Stimulated activated naive CD8-positive, alpha-beta T cell treated with anti-CD3 and anti-CD28 coated beads, Interleukin-15, amount 100 ng/mL, for 72 hours (primary cell): ENCODE results near the gene CORO1C.
"Not testable (repeated sequence)": the region's sequence is repeated elsewhere in the genome, so short reads cannot be mapped to it uniquely, and the experiment has no call there.

Experiments used
- ATAC-seq: fragments of 150-1000 bp; cut with Tn5 transposase; 2 replicates; pipeline ENCODE4 v1.10.0; 2021; ENCODE audit warnings: mild to moderate bottlenecking, moderate library complexity
- DNase-seq, 2 donors: peaks; one replicate each; pipeline ENCODE4 v3.0.0; 2021 to 2022
- H3K27ac Mint-ChIP-seq, 2 donors: one replicate each; pipeline ENCODE4 v1.8.0; 2022; ENCODE audit warnings: mild to moderate bottlenecking in 2 of 2, mixed read lengths in 2 of 2, moderate library complexity in 2 of 2
- H3K27me3 Mint-ChIP-seq: one replicate; pipeline ENCODE4 v1.8.0; 2022; ENCODE audit warnings: mixed read lengths
- H3K4me1 Mint-ChIP-seq: one replicate; pipeline ENCODE4 v1.8.0; 2022; ENCODE audit warnings: mild to moderate bottlenecking, mixed read lengths
- H3K4me3 Mint-ChIP-seq, 2 donors: one replicate each; pipeline ENCODE4 v1.8.0; 2022; ENCODE audit warnings: mild to moderate bottlenecking in 2 of 2, mixed read lengths in 2 of 2, moderate library complexity in 1 of 2
- H3K9me3 Mint-ChIP-seq, 2 donors: one replicate each; pipeline ENCODE4 v1.8.0; 2022; ENCODE audit warnings: mixed read lengths in 2 of 2

Gene CORO1C

DNA sequence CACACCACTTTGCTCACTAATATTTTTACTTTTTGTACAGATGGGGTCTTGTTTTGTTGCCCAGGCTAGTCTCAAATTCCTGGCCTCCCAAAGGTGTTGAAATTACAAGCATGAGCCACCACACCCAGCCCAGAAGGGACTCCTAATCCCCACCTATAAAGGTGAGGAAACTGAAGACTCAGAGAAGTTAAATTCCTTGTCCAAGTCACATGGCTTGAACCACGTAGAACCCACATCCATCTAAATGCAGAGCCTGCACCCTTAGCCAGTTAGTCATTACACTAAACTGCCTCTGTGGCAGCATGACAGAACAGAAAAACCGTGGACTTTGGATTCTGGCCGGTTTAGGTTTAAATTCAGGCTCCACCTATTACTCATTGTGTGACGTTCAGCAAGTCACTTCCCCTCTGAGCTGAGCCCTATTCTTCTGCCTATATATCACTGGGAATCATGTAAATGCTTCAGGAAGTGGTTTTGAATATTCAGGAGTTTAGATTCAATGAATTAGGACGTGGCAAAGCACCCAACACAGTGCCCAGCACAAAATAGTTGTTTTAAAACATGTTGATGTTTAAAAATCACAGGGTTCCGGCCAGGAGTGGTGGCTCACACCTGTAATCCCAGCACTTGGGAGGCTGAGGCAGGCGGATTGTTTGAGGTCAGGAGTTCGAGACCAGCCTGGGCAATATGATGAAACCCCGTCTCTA is 3.0 kb upstream of the CORO1C start:
- Mint-ChIP-seq H3K9me3 (no peaks in the 10 kb centered on the region), H3K4me3 (no peak overlapping the region), H3K27me3 (no peaks in the 10 kb centered on the region), H3K4me1 (peaks cover 35% of the 10 kb centered on the region), H3K27ac (peak overlapping the region in 1 of 2 donors; percentile 89)
- ATAC-seq (no peak), DNase-seq (no peak)

DNA sequence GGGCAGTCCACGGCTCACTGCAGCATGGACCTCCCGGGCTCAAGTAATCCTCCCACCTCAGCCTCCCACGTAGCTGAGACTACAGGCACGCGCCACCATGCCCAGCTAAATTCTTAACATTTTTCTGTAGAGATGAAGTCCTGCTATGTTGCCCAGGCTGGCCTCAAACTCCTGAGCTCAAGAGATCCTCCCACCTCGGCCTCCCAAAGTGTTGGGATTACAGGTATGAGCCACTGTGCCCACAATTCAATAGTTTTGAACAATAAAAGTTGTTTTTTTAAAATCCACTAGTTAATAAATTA is 1.9 kb upstream of the CORO1C start:
- H3K4me3 Mint-ChIP-seq = not testable (repeated sequence)

DNA sequence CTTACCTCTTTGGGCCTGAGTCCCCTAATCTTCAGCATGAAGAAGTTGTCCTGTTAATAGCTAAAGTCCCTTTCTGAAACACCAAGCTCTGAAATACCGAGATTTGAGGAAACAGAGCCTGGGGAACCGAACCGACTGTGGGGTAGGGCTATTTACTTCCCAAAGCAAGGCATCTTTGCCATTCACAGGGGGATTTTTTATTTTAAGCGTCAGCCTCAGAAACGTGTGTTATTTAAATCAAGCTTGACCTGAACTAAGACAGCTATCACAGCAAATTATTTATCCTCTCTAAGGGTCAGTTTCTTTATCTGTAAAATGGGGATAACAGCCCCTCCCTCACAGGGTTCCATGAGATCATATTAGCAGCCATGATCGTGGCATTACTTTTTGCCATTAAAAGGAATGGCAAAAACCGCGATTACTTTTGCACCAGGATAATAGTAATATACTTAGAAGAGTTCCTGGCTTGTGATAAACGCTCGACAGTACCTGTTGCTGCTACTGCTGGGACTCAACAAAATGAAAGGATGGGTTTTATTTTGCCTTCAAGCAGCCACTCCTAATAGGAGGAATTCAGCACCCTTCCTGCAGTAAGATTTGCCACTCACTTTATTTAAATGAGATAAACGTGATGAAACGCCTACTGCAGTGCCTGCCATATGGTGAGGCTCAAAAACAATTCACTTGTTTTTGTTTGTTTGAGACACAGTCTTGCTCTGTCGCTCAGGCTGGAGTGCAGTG is 1.3 kb upstream of the CORO1C start:
- no peaks in the 10 kb centered on the region for H3K9me3 Mint-ChIP-seq
- peaks cover 41% of the 10 kb centered on the region for H3K4me1 Mint-ChIP-seq
- peak overlapping the region in 1 of 2 donors; percentile 98 for H3K27ac Mint-ChIP-seq
- H3K4me3 Mint-ChIP-seq = peak overlapping the region; percentile 97 to 98
- DNase-seq (peak in 1 of 2 donors; percentile 4), ATAC-seq (no peak)
- no peaks in the 10 kb centered on the region for H3K27me3 Mint-ChIP-seq

More for the DNA sequence above, 1.9 kb upstream of the CORO1C start:
- not testable (repeated sequence) for H3K9me3 Mint-ChIP-seq, DNase-seq, H3K27me3 Mint-ChIP-seq, ATAC-seq, H3K27ac Mint-ChIP-seq
- peaks cover 41% of the 10 kb centered on the region for H3K4me1 Mint-ChIP-seq

GRCh38 chr12:108731866-108732461 is 646 bp upstream of the CORO1C start:
- ATAC-seq (peak; percentile 75), DNase-seq (peak; percentile 93)
- H3K4me1 Mint-ChIP-seq = peaks cover 41% of the 10 kb centered on the region
- H3K27me3 Mint-ChIP-seq = no peaks in the 10 kb centered on the region
- H3K27ac Mint-ChIP-seq = peak overlapping the region; percentile 96 to 98
- H3K4me3 Mint-ChIP-seq = peak overlapping the region; percentile 97 to 98
- H3K9me3 Mint-ChIP-seq = no peaks in the 10 kb centered on the region

GRCh38 chr12:108730365-108731104 is 783 bp downstream of the CORO1C start:
- Mint-ChIP-seq H3K27ac (peak overlapping the region; percentile 54 to 61), H3K4me1 (peaks cover 41% of the 10 kb centered on the region), H3K4me3 (peak overlapping the region; percentile 97 to 98), H3K9me3 (no peaks in the 10 kb centered on the region), H3K27me3 (no peaks in the 10 kb centered on the region)
- DNase-seq (peak in 1 of 2 donors; percentile 45), ATAC-seq (peak; percentile 19)

DNA sequence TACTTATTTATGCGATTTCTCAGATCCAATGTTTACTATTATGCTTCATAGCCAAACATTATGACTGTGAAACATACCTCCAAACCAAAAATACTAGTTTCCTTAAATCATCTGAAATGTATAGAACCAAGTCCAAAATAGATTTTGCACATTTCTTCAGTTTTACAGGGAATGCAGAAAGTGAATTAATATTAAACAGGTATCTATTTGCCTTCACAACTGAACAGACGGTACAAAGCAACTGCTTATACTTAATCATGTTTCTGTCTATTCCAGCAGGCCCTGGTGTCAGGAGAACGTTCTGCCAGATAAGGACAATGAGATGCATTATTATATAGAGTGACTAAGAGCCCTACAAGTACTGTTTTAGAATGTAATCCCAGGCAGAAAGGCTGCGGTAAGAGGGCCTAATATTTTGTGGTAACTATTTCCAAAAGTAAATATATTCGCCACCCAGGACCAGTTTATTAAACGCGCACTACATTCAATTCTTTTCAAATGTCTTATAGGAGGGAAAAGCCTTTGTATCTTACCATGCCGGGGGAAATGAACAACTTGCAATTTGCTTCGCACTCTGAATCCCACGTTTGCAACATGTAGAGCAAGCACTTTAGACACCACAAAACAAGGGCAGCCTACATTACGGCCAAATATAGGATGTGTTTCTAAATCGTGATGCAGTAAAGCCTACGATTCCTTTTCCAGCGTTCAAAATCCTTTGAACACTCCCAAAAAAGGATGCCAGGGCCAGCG is 1.5 kb downstream of the CORO1C start:
- Mint-ChIP-seq H3K9me3 (no peaks in the 10 kb centered on the region), H3K27ac (peak overlapping the region in 1 of 2 donors; percentile 54), H3K4me3 (peak overlapping the region; percentile 97 to 98), H3K4me1 (peaks cover 49% of the 10 kb centered on the region), H3K27me3 (no peaks in the 10 kb centered on the region)
- DNase-seq = no peak
- no peak for ATAC-seq

DNA sequence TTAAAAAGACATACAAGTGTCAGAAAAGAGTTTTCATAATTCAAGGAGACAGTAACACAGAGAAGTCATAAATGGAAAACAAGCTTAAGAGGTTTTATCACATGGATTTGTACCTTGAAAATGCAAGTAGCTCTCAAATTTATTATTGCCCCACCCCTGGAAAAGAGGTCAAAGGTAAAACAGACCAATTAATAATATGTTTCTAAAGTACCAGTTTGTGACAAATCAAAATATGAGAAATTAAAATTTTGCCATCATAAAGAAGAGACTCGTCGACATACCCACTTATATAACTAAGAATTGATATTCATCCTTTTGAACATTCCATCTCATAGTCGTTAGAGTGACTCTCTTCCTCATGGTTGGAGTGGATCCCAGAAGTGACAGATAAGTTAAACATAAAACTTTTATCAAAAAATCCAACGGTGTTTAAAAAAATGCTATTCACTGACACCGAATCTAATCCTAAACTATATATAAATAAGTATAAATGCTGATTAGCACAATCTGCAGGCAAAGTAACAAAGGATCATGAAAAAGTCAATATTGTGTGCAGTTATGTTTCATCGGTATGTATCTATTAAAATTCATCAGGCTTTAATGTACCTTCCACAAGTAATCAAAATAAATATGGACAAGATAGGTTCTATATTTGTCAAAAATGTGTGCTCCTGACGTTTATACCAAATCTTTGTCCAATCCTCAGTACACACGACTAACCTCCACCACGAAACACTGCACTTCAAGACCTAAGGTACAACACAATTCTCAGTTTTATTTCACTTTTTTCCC is 2.3 kb downstream of the CORO1C start:
- peak overlapping the region in 1 of 2 donors; percentile 97 for H3K4me3 Mint-ChIP-seq

DNA sequence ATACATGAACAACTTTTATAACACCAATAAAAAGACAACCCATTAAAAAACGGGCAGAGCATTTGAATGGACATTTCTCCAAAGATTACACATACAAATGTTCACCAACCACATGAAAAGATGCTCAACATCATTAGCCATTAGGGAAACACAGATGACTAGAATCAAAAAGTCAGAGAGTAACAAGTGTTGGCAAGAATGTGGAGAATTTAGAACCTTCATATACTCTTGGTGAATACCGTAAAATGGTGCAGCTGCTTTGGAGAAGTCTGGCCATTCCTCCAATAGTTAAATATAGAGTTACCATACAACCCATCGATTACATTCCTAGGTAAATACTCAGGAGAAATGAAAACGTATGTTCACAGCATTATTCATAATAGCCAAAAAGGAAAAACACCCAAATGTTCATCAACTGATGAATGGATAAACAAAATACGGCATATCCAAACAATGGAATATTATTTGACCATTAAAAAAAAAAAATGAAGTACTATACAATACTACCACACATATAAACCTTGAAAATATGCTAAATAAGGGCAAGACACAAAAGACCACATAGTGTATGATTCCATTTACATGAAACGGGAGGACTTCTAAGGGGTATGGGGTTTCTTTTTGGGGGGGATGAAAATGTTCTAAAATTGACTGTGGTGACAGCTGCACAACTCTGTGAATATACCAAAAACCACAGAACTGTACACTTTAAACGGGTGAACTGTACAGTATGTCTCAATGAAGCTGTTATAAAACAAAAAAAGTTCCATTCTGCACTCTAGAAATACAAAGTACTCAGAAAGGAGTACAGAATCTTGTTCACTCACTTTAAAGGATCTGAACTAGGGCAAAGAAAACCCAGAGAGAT is 3.2 kb downstream of the CORO1C start:
- peaks cover 60% of the 10 kb centered on the region for H3K4me1 Mint-ChIP-seq
- H3K27ac Mint-ChIP-seq = no peak overlapping the region
- no peak for ATAC-seq
- no peaks in the 10 kb centered on the region for H3K27me3 Mint-ChIP-seq
- H3K4me3 Mint-ChIP-seq = no peak overlapping the region
- DNase-seq = no peak
- no peaks in the 10 kb centered on the region for H3K9me3 Mint-ChIP-seq

More for the DNA sequence above, 2.3 kb downstream of the CORO1C start:
- Mint-ChIP-seq H3K9me3 (no peaks in the 10 kb centered on the region), H3K27me3 (no peaks in the 10 kb centered on the region), H3K27ac (no peak overlapping the region), H3K4me1 (peaks cover 53% of the 10 kb centered on the region)
- ATAC-seq (no peak), DNase-seq (no peak)

DNA sequence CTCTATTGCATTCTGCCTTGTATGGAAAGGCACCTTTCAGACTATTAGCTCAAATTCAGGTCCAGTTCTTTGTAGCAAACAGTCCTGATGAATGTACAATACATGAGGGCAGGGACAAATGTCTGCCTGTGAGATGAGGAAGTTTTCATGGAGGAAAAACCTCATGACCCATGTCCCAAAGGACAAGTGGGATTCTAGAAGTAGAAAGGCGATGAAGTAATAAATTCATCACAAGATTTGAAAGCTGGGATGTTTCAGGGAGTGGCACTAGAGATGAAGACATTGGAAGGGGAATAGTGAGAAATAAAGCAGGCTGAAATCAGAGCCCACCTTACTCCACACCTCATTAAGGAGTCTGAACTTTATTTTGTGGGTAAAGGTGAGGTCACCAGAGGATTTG is 4.2 kb downstream of the CORO1C start:
- DNase-seq = no peak
- Mint-ChIP-seq H3K27ac (no peak overlapping the region), H3K9me3 (no peaks in the 10 kb centered on the region), H3K4me3 (no peak overlapping the region), H3K4me1 (peaks cover 60% of the 10 kb centered on the region), H3K27me3 (no peaks in the 10 kb centered on the region)
- no peak for ATAC-seq

DNA sequence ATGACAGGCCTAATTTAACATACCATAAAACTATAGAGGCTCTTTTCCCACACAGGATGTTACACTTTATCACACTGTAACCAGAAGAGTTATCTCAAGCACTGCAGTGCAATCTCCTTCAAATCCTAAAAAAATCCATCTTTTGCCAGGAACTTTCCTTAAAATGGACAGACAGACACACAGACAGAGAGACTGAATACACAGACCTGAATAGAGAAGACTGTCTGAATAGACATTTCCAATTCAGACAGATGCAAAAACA is 6.5 kb downstream of the CORO1C start:
- DNase-seq (no peak), ATAC-seq (no peak)
- H3K9me3 Mint-ChIP-seq = no peaks in the 10 kb centered on the region
- H3K27me3 Mint-ChIP-seq = no peaks in the 10 kb centered on the region
- no peak overlapping the region for H3K27ac Mint-ChIP-seq
- peaks cover 49% of the 10 kb centered on the region for H3K4me1 Mint-ChIP-seq
- no peak overlapping the region for H3K4me3 Mint-ChIP-seq

GRCh38 chr12:108724054-108724889 is 7.0 kb downstream of the CORO1C start:
- Mint-ChIP-seq H3K27me3 (no peaks in the 10 kb centered on the region), H3K9me3 (no peaks in the 10 kb centered on the region), H3K4me3 (peak overlapping the region in 1 of 2 donors; percentile 46), H3K4me1 (peaks cover 43% of the 10 kb centered on the region), H3K27ac (no peak overlapping the region)
- peak; percentile 70 for ATAC-seq
- no peak for DNase-seq

GRCh38 chr12:108722992-108723766 is 8.1 kb downstream of the CORO1C start:
- H3K27me3 Mint-ChIP-seq = no peaks in the 10 kb centered on the region
- no peak for DNase-seq
- no peaks in the 10 kb centered on the region for H3K9me3 Mint-ChIP-seq

More at GRCh38 chr12:108722992-108723766, 8.1 kb downstream of the CORO1C start:
- ATAC-seq = peak; percentile 81
- no peak overlapping the region for H3K4me3 Mint-ChIP-seq
- H3K27ac Mint-ChIP-seq = no peak overlapping the region
- peaks cover 34% of the 10 kb centered on the region for H3K4me1 Mint-ChIP-seq
